ENCODE data around the gene KRTAP5-8. TPM values are rescaled to one million over a fixed set of nuclear protein-coding genes. Genes with fewer than 3 reads are reported as not detected.

The KRTAP5-8 gene
- total RNA-seq, 1 experiment from 2014 or later: not detected

DNA sequence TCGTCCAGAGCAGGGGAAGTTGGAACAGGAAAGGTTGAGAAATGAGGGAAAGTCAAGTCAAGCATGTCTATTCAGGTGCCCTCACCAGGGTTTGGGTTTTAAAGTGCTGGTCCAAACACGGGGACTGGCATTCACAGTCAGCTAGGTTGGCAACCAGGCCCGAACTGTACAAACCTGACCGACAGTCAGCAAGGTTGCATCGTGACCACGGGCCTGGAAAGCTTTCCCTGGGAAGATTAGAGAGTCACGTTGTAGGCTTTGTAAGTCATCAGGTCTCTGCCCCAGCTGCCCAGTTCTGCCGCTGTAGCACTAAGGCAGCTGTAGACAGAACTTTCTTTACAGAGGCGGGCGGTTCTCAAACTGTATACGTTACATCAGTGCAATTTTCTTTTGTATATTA, 35.0 kb downstream of the KRTAP5-8 start:
- no peak overlapping the region for H3K27ac ChIP-seq (ENCODE audit: low read length)
- POLR2A ChIA-PET: no interaction called here
- in situ Hi-C loops (cut with HindIII; ENCODE audit: low pct_unique_long_range_greater_than_20kb, low sequenced_read_pairs) (no loop called here), intact Hi-C loops (cut with micrococcal nuclease; ENCODE audit: unreplicated experiment) (no loop called here)
- TF ChIP-seq, protein P1, sequence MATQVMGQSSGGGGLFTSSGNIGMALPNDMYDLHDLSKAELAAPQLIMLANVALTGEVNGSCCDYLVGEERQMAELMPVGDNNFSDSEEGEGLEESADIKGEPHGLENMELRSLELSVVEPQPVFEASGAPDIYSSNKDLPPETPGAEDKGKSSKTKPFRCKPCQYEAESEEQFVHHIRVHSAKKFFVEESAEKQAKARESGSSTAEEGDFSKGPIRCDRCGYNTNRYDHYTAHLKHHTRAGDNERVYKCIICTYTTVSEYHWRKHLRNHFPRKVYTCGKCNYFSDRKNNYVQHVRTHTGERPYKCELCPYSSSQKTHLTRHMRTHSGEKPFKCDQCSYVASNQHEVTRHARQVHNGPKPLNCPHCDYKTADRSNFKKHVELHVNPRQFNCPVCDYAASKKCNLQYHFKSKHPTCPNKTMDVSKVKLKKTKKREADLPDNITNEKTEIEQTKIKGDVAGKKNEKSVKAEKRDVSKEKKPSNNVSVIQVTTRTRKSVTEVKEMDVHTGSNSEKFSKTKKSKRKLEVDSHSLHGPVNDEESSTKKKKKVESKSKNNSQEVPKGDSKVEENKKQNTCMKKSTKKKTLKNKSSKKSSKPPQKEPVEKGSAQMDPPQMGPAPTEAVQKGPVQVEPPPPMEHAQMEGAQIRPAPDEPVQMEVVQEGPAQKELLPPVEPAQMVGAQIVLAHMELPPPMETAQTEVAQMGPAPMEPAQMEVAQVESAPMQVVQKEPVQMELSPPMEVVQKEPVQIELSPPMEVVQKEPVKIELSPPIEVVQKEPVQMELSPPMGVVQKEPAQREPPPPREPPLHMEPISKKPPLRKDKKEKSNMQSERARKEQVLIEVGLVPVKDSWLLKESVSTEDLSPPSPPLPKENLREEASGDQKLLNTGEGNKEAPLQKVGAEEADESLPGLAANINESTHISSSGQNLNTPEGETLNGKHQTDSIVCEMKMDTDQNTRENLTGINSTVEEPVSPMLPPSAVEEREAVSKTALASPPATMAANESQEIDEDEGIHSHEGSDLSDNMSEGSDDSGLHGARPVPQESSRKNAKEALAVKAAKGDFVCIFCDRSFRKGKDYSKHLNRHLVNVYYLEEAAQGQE (IDR thresholded peaks at IDR 0.05; ENCODE audit: insufficient read depth in 1 of 2, low read depth in 2 of 2, low read length in 1 of 2): no peak
- TF ChIP-seq, protein P2, sequence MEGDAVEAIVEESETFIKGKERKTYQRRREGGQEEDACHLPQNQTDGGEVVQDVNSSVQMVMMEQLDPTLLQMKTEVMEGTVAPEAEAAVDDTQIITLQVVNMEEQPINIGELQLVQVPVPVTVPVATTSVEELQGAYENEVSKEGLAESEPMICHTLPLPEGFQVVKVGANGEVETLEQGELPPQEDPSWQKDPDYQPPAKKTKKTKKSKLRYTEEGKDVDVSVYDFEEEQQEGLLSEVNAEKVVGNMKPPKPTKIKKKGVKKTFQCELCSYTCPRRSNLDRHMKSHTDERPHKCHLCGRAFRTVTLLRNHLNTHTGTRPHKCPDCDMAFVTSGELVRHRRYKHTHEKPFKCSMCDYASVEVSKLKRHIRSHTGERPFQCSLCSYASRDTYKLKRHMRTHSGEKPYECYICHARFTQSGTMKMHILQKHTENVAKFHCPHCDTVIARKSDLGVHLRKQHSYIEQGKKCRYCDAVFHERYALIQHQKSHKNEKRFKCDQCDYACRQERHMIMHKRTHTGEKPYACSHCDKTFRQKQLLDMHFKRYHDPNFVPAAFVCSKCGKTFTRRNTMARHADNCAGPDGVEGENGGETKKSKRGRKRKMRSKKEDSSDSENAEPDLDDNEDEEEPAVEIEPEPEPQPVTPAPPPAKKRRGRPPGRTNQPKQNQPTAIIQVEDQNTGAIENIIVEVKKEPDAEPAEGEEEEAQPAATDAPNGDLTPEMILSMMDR (IDR thresholded peaks at IDR 0.05): no peak
- TF ChIP-seq SIN3A (IDR thresholded peaks at IDR 0.05; ENCODE audit: borderline replicate concordance, insufficient read depth, low read depth, low read length) (no peak), TCF7L2 (IDR thresholded peaks at IDR 0.05; ENCODE audit: low read depth, low read length) (no peak), POLR2AphosphoS5 (IDR thresholded peaks at IDR 0.05; ENCODE audit: low read depth, low read length) (no peak)
- DNase-seq (ENCODE audit: low read depth, low spot score) (no peak), ATAC-seq (no peak)
- H3K36me3 ChIP-seq (ENCODE audit: control insufficient read depth, insufficient read depth, low read length): no peaks in the 10 kb centered on the region
- CTCF ChIA-PET: interaction anchor here (0.7 kb wide), 1 partner anchor 491 kb away, joined by 4 read pairs; no protein-coding TSS in a partner anchor
- no peak overlapping the region for H3K4me3 ChIP-seq (ENCODE audit: low read depth in 2 of 2, low read length in 2 of 2)
- no peaks in the 10 kb centered on the region for H3K9me3 ChIP-seq (ENCODE audit: control insufficient read depth, insufficient read depth, low read depth, low read length)
- peaks cover 8% of the 10 kb centered on the region; the same call in 1 of the 2 replicates for H3K27me3 ChIP-seq (ENCODE audit: control insufficient read depth, insufficient read depth, low read length)
- H3K4me1 ChIP-seq (ENCODE audit: control insufficient read depth, insufficient read depth, low read length): peaks cover 2% of the 10 kb centered on the region; the same call in 1 of the 2 replicates
- no TSS peak for BruUV-seq (replicated peaks)

DNA sequence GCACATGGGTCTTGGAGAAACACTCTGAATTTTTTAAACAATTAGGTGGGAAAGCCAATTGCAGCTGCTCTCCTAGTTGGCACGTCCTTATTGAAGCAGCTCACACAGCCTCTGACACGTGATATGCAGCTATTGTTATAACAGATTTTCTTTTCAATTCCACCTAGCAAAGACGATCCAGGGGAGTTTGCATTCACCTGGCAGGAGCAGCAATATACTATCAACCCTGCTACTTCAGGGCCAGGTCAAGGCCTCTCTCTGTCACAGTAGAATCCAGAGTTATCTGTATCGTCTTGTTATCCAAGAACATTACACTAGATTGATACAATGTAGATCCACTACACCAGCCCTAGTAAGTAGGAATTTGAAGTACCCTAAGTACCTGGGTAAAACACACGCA, 36.6 kb downstream of the KRTAP5-8 start:
- TF ChIP-seq, protein P1 (IDR thresholded peaks at IDR 0.05; ENCODE audit: insufficient read depth in 1 of 2, low read depth in 2 of 2, low read length in 1 of 2): no peak
- TF ChIP-seq SIN3A (IDR thresholded peaks at IDR 0.05; ENCODE audit: borderline replicate concordance, insufficient read depth, low read depth, low read length): no peak
- ATAC-seq: no peak
- intact Hi-C loops (cut with micrococcal nuclease; ENCODE audit: unreplicated experiment) (no loop called here), in situ Hi-C loops (cut with HindIII; ENCODE audit: low pct_unique_long_range_greater_than_20kb, low sequenced_read_pairs) (no loop called here)
- no peaks in the 10 kb centered on the region for H3K36me3 ChIP-seq (ENCODE audit: control insufficient read depth, insufficient read depth, low read length)
- no peaks in the 10 kb centered on the region for H3K4me1 ChIP-seq (ENCODE audit: control insufficient read depth, insufficient read depth, low read length)
- H3K27ac ChIP-seq (ENCODE audit: low read length): no peak overlapping the region
- ChIA-PET CTCF (interaction anchor here (0.7 kb wide), 1 partner anchor 10 kb away, joined by 3 read pairs; no protein-coding TSS in a partner anchor), POLR2A (interaction anchor here (0.6 kb wide), 1 partner anchor 1959 kb away, joined by 4 read pairs; no protein-coding TSS in a partner anchor)
- no peaks in the 10 kb centered on the region for H3K9me3 ChIP-seq (ENCODE audit: control insufficient read depth, insufficient read depth, low read depth, low read length)
- H3K4me3 ChIP-seq (ENCODE audit: low read depth in 2 of 2, low read length in 2 of 2): no peak overlapping the region
- peaks cover 8% of the 10 kb centered on the region; the same call in 1 of the 2 replicates for H3K27me3 ChIP-seq (ENCODE audit: control insufficient read depth, insufficient read depth, low read length)
- BruUV-seq (replicated peaks): no TSS peak
- DNase-seq (ENCODE audit: low read depth, low spot score): no peak
